ENCODE data around the gene COG3.

Gene COG3

DNA sequence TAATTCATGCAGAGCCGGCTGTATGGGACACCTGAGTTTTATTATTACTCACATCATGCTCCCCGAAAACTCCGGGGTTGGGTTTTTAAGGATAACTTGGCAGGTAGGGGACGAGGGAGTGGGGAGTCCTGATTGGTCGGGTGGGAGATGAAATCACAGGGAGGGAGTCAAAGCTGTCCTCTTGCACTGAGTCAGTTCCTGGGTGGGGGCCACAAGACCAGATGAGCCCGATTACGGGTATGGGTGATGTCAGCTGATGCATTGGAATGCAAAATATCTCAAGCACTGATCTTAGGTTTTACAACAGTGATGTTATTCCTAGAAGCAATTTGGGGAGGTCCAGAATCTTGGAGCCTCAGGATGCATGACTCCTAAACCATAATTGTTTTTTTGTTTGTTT is 18.6 kb upstream of the COG3 start:
- DNase-seq, result peak; percentile 52

DNA sequence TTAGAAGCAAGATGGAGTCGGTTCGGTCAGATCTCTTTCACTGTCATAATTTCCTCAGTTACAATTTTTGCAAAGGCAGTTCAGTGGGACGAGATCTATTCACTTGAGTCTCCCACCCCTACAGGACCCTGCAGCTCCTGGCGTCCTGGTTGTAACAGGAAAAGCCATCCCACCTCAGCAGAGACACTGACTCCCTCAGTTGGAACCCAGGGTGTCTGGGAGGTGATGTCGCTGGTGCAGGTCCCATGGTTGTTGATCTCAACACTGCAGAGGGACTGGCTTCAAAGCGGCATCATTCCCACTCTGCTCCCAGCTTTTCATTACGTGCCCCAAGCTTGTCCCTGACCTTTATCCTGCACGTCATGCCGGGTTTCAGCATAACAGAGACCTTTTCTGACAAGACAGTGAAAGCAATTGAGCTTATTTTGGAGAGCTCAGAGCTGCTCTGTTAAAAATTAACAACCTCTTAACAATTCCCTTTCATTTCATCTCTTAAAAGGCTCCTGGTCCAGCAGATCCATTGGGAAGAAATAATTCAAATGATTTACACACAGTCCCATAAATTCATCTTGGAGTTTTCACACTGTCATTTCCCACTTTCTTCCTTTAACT is 17.6 kb upstream of the COG3 start:
- DNase-seq, result no peak

DNA sequence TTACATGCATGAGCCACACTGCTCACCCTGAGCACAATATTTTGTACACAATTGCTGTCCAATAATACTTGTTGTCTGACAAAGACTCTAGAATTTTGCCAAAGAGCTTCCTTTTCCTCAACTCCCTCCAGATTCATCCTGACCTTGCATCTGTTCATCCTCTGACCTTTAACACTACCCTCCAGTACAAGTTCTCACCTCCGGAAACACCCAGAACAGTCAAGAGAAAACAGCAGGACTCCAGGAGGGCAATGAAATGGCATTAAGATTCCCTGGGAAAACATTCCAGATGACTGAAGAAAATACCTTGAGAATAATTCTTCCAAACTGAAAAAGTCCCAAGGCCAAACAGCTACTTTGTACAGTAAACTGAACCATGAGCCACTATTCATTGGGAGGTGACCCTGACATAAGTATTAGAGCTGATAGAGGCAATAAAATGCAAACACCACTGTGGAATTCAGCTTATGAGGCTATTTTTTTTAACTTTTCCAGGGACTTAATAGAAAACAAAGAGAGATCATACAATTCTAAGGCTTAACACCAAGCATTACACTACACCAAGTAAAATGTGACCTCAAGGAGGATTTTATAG is 15.7 kb upstream of the COG3 start:
- no peak for DNase-seq

DNA sequence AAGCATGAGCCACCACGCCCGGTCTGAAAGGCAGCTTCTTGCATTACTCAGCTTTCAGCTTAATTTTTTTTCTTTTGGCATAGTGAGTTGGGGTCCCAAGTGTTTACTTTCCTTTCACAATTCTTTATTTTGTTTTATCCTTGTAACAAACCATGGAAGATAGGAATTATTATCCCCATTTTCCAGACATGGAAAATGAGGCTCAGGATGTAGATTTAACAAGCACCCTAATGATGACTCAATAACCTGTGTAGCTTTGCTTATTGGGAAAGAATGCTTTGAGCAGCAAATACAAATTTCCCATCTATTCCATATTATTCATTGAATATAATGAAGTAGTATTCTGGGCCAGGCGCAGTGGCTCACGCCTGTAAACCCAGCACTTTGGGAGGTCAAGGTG is 13.5 kb upstream of the COG3 start:
- no peak for DNase-seq

DNA sequence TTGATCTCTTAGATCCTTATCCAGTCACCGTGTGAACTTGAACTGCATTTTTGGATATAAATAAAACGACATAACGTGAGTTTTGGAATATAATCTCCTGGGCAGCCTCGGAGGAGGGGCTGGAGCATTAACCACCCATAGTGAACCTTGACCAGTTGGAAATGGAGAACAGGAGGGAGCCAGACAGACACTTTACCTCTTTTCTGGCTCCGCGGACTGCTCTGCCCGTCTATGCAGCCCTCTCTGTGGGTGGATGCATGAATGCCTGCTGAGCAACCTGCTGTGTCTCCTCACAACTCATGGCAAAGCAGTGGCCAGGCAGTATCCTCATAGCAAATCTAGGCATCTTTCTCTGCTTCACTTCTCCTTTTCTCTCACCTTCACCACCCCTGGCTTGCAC is 10.5 kb upstream of the COG3 start:
- DNase-seq, result no peak

DNA sequence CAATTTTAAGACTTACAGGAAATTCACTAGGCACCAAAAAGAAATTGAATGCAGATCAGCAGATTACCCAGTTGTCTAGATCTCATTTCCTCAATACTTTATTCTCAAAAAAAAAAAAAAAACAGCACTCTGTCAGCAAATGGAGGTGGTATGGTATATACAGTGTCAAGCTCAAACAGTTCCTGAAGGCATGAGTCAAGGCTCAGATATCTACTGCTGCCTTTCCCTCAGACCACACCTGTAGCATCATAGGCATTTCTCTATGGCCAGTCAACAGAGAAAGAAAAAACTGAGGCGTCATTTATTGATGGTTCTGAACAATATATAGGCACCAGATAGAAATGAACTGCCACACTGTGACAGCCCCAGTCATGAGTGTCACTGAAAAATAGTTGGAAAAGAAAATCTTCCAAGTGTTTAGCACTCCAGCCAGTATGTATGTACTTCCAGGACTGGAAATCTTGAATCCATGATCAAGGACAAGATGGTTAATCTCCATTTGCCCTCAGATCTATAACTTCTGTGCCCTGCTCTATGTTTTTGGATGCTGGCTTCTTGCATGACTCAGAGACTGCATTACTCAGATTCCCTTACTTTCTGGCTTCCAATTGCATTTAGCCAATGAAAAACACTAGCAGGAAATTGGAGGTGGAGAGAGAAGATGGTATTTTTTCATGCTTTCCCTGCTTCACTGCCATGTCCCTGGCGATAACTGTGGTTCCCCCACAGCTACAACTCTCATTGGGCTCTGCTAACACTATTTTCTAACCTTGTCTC is 8.4 kb upstream of the COG3 start:
- DNase-seq, result peak; percentile 43

DNA sequence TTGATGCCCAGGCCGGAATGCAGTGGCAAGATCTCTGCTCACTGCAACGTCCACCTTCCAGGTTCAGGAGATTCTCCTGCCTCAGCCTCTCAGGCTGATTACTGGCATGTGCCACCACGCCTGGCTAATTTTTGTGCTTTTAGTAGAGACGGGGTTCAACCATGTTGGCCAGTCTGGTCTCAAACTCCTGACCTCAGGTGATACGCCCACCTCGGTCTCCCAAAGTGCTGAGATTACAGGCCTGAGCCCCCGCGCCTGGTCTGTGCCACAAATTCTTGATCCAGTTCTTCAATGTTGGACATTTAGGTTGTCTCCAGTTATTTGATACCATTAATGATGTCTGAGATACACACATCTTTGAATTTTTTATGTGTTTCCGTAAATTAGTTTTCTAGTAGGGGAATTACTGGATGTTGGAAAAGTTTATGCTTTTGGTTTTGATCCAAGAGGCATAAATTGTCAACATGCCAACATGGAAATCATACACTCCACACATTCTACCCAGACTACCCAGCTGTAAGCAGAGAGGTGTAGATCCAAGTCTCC is 525 bp upstream of the COG3 start:
- DNase-seq, result no peak

DNA sequence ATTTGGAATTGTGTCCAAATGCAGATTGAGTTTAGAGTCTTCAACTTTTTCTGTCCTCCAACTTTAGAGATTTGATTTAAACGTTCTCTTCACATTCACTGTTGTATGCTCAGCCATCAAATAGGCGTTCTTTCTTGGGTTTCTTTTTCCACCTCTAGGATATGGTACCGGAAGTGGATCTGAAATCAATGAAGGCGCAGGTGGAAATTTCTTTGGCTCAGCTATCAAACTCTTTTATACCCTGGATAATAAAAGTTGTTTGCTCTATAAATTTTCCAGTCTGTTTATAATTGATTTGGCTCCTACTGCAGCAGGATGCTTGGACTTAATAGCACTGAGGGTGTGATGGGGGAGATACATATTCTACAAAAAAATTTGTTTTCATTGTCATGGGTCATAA is 1.6 kb downstream of the COG3 start:
- no peak for DNase-seq

DNA sequence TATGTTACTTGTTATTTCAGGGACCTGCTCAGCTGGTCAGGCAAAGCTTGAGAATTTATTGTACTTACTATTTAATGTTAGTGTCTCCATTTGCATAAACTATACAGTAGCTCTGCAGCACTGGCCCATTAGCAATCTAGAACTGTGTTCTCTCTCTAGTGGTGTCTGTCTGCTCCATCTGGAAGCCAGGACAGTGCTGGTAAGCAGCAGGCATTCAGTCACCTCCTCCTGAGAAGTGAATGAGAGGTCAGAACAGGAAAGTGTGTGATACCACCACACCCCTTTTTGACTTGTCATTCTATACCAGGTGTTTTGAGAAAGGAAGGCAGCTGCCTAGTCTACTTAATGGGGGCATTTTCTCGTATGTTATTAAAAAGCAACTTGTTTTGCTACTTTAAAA is 3.9 kb downstream of the COG3 start:
- DNase-seq, result no peak

DNA sequence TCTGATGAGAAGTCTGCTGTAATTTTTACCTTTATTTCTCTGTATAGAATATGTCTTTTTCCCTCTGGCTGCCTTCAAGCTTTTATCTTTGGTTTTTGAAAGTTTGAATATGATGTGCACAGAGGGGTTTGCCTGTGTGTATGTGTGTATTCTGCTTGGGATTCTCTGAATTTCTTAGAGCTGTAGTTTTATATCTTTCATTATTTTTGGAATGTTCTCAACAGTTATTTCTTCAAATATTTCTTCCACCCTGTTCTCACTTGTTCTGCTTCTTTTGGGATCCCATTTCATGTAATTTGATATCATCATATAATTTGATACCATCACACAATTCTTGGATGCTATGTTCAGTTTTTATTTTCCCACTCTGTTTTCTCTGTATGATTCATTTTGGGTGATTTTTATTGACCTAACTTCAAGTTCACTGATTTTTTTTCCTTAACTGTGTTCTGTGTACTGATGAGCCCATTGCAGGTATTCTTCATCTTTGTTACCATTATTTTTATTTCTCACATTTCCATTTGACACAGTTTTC is 7.5 kb downstream of the COG3 start:
- DNase-seq, result no peak

DNA sequence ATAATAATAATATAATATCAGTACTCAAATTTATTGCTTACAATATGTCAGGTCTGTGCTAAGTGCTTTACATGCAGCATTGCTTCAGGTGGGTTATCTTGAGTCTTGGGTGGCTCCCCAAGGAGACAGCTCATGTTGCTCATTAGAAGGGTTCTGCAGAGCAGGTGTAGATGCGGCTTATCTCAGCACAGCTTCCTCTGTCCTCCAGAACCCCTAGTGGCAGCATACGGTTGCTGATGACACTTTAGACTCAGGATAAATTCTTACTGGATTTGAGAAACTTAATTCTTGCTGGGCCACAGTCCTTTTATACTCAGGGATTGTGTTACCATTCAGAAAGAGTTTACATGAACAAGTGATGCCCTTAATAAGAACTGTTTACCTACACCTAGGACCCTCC is 8.9 kb downstream of the COG3 start:
- DNase-seq, result no peak

DNA sequence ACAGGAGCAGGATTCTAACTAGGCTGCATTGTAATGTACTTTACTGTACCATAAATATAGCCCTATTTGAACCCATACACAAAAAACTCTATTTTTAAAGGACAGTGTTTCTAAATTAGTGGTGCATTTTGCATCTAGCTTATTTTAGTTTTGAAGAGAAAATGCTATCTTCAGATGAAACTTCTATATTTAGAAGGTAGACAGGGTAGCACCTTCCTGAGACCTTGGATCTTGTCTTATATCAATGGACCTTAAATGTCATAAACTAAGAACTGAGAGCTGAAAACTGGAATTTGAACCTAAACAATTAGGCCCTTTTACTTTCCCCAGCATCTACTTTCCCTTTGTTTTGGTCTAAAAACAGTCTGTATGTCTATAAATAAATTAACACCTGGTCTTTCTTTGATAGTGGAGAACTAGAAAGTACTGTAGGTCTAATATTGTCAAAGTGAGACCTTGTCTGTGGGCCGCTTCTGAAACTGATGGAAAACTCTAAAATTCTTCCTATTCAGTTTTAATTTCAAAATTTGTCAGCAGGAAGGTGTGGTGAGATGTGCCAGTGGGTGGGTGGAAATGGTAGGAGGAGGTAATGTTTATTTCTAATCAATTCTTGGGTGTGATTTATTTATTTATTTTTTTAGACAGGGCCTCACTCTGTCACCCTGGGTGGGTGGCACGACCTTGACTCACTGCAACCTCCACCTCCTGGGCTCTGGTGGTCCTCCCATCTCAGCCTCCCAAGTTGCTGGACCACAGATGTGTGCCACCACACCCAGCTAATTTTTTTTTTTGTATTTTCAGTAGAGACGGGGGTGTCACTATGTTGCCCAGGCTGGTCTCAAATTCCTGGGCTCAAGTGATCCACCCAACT is 10.1 kb downstream of the COG3 start:
- no peak for DNase-seq

DNA sequence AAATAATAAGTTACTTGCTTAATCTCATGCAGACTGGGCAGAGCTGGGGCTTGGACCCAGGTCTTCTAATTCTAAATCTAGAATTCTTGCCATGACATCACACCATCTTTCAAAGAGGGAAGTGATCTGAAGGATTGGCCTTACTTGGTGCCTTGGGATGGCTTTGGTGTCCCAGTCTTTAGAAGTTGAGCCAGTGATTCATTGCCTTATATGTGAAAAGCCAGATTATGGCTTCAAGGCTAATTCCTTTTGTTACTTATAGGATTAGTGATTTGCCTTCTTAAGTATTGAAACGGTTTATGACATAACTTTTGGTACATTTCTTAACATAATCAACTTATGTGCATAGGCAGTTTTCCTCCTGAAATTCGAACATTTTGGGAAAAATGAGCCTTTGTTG is 14.9 kb downstream of the COG3 start:
- DNase-seq, result no peak

DNA sequence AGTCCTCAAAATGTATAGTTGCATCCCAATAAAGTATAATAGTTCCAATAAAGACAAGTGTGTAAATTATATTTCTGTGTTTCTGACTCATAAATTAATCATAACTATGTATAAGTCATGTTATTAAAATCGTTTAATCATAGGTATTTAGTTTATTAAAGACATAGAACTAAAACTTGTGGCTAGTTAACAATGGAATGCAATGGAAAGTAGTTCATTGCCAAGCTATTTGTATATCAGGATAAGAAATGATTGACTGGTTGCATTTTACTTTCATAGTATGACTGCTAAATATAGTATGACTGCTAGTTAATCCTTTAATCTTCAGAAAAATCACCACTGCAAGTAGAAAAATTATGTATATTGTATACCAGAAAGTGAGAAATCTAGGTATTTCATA is 16.9 kb downstream of the COG3 start:
- no peak for DNase-seq

DNA sequence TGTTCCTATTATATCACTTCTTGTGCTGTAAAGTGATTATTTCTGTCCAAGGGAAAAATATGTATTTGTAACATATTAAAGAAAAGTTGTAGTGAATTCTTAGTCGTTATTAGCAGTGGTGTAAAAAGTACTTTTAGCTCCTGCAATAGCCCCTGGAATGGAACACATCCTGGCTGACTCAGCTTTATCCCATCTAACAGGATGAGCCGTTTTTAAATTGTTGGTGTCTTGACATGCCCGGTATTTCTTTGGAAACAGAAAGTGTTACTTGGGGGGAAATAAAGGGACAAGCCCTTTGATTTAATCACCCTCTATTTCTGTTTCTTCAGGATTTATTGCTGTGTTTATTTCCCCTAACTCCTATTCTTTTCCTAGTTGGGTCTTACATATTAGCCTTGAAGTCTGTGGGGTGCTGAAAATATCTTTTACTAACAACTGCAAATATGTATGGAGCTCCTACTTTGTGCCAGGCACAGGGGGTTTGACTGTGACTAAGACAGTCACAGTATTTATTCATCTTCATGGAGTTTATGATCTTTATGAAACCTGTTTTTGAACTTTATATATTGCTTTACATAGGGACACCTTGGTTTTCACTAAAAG is 17.9 kb downstream of the COG3 start:
- DNase-seq, result peak; percentile 23

DNA sequence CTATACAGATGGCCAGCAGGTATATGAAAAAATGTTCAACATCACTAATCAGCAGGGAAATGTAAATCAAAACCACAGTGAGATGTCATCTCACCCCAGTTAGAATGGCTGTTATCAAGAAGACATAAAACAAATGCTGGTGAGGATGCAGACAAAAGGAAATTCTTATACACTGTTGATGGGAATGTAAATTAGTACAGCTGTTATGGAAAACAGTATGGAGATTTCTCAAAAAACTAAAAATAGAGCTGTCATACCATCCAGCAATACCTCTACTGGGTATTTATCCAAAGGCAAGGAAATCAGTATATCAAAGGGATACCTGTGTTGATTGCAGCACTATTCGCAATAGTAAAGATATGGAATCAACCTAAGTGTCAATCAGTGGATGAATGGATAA is 22.9 kb downstream of the COG3 start:
- DNase-seq, result no peak

DNA sequence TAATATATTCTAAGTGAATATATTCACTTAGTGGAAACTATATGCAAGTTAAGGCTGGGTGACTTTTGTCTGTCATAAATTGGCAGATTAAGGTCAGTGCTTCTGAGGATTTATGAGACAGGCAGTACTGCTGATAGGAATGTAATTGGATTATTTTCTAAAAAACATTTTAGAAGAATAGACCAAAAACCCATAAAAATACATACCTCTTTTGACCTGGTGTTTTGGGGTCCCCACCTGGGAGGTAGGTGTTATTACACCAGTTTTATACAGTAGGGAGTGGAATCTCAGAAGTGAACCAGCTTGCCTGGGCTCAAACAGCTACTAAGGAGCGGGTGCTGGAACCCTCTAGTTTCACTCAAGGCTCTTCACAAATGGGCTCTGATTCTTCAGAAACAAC is 25.3 kb downstream of the COG3 start:
- no peak for DNase-seq

DNA sequence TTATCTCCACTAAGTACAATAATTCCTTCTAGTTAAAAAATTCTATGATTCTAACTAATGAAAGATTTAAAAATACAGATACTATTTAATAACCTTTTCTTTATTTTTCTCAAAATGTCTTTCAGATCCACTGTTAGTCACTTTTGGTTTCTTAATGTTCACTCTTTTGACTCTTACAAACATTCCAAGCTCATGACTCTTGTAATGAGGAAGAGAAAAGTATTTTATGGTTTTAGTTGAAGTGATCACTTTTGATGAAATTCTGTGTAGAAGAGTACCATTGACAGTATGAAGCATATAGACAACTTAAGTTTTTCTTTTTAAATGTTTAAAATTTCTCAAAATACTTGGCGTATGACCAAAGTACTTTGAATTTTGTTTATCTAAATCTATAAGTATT is 27.8 kb downstream of the COG3 start:
- DNase-seq, result peak; percentile 56

DNA sequence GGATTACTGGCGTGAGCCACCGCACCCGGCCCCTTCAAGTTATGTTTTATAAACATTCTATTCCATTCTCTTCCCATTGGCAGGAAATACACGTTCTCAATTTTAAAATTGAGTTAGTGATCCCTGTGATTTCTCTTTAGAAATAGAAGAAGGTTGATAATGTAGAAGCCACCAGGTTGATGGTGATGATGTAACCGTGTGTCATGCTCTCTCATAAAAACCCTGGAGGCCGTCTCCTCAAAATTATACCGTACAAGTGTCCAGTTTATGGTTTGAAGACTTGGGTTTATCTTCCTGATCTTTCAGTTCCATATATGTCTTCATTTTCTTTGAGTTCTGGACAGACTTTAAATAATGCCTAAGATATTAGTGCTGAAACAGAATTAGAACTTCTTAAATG is 32.2 kb downstream of the COG3 start:
- no peak for DNase-seq

DNA sequence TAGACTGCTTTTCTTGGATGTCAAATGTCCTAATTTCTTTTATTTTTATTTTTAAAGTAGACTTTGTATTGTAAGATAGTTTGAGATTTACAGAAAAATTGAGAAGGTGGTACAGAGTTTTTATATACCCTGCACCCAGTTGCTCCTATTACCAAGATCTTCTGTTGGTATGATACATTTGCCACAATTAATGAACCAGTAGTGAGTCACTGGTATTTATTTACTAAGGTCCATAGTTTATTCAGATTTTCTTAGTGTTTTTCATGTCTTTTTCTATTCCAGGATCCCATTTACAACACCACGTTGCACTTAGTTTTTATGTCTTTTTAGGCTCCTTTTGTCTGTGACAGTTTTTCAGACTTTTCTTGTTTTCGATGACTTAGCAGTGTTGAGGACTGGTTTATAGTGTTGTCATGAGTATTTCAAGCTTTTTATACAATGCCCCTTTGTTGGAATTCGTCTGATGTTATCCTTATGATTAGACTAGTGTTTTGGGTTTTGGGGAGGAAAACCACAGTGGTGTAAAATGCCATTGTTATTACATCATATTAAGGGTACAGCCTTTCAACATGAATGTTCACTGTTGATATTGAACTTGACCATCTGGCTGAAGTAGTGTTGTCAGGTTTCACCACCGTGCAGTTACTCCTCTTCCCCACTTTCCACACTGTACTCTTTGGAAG is 35.9 kb downstream of the COG3 start:
- peak; percentile 89 for DNase-seq

DNA sequence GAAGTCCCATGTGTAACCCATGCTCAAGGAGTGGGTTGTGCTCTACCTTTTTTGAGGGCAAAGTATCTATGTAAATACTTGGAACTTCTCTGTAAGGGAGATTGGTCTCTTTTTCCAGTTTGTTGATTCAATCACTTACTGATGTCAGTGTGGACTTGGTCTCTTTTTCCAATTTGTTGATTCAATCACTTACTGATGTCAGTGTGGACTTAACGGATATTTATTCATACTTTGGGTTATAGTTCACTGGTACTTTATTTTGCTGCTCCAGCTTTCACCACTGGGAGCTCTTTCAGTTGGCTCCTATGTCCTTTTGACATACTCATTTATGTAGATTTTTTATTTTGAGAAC is 36.4 kb downstream of the COG3 start:
- no peak for DNase-seq

DNA sequence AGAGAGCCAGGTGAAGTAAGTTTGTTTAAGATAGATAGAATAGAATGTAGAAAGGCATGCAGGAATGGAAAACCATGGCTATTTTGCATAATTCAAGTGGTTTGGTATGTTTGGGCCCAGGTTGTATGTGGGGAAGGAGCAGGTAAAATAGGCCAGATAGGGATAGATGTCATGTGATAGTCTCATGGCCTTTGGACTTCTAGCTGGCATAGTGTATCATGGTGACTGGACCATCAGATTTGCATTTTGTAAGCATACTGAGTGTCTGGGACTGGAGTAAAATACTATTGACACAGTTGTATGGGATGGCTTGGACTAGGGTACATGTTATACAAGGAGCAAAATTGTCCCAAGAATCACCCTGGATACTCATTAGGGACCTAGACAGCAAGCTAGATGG is 38.9 kb downstream of the COG3 start:
- no peak for DNase-seq
